Ovary (tissue), 3 donors: ENCODE data around the gene SPON2.

Experiments used
- CTCF ChIP-seq, 3 donors: fragments of 450-650 bp in 2 of 3; fragments of 200-600 bp in 1 of 3; IDR thresholded peaks; one replicate each; pipeline versions ENCODE4 v1.5.1 to v1.8.0; 2016 to 2022; ENCODE audit warnings: antibody characterized with exemption in 3 of 3, mild to moderate bottlenecking in 1 of 3
- EP300 ChIP-seq: sonication (generic); formaldehyde crosslinking; IDR thresholded peaks from one replicate; pipeline ENCODE4 v1.6.1; 2017; ENCODE audit warnings: antibody characterized with exemption
- donor health status: DM: no; HTN: no; CAD: no.

DNA sequence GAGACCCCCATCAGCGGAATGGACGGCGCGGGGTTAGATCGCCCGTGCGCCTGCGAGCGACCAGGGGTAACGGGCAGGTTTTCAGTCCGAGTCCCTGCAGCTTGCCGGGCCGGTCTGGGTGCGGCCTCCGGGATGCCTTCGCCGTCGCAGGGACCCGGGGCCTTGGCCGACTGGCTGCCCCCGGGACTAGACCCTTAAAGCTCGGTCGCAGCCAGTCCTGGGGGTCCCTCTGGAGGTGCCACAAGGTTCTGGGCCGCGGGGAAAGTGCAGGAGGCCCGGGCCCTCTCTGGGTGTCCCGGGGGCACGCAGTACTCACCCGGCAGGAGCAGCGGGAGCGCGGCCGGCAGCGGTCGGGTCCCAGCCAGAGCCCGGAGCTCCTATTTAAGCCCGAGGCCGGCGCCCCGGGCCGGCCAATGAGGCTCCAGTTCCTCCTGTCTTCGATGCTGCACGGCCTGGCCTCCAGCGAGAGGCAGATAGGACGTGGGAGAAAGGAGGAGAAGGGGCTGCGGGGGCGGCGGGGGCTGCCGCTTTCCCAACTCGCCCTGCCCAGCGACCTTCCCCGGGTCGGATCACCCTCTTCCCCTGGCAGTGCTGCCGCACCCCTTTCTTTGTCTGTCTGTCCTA lies at the start of gene SPON2:
- TF ChIP-seq CTCF (IDR thresholded peaks at IDR 0.05) (no peak), EP300 (no peak)
